ENCODE results near the gene EFNA5.
"Not testable (repeated sequence)": the region's sequence is repeated elsewhere in the genome, so short reads cannot be mapped to it uniquely, and the experiment has no call there.

The EFNA5 gene

GRCh38 chr5:107516452-107517184 is 154.1 kb downstream of the EFNA5 start:
- DNase-seq: peak; percentile 84

GRCh38 chr5:107515521-107516080 is 155.1 kb downstream of the EFNA5 start:
- no peak for DNase-seq

GRCh38 chr5:107514305-107514704 is 156.4 kb downstream of the EFNA5 start:
- DNase-seq: no peak

- no peak for DNase-seq
Measured at GRCh38 chr5:107513337-107514085, 157.2 kb downstream of the EFNA5 start.

- DNase-seq: no peak
Measured at GRCh38 chr5:107512029-107512428, 158.7 kb downstream of the EFNA5 start.

GRCh38 chr5:107510125-107510524 is 160.6 kb downstream of the EFNA5 start:
- DNase-seq: no peak

GRCh38 chr5:107508097-107508496 is 162.6 kb downstream of the EFNA5 start:
- no peak for DNase-seq

GRCh38 chr5:107505763-107506534 is 164.8 kb downstream of the EFNA5 start:
- no peak for DNase-seq

GRCh38 chr5:107504424-107504823 is 166.3 kb downstream of the EFNA5 start:
- no peak for DNase-seq

- DNase-seq: no peak
Measured at GRCh38 chr5:107502676-107503060, 168.1 kb downstream of the EFNA5 start.

- peak; percentile 49 for DNase-seq
Measured at GRCh38 chr5:107501965-107502675, 168.6 kb downstream of the EFNA5 start.

GRCh38 chr5:107500840-107501239 is 169.9 kb downstream of the EFNA5 start:
- DNase-seq: no peak

- no peak for DNase-seq
Measured at GRCh38 chr5:107500347-107500746, 170.4 kb downstream of the EFNA5 start.

- DNase-seq: no peak
Measured at GRCh38 chr5:107499776-107500175, 171.0 kb downstream of the EFNA5 start.

GRCh38 chr5:107499237-107499636 is 171.5 kb downstream of the EFNA5 start:
- DNase-seq: no peak

- no peak for DNase-seq
Measured at GRCh38 chr5:107496466-107496865, 174.3 kb downstream of the EFNA5 start.

GRCh38 chr5:107494129-107494528 is 176.6 kb downstream of the EFNA5 start:
- DNase-seq: not testable (repeated sequence)

GRCh38 chr5:107487056-107487542 is 183.6 kb downstream of the EFNA5 start:
- DNase-seq: no peak

- DNase-seq: peak; percentile 10
Measured at GRCh38 chr5:107486489-107486888, 184.2 kb downstream of the EFNA5 start.

GRCh38 chr5:107485184-107485583 is 185.6 kb downstream of the EFNA5 start:
- no peak for DNase-seq

- no peak for DNase-seq
Measured at GRCh38 chr5:107484281-107484680, 186.5 kb downstream of the EFNA5 start.

Measured in fibroblast of skin of abdomen (primary cell).